Neural cell (in vitro differentiated cells): ENCODE measurements around the gene SF1.

Source experiments
- CTCF ChIP-seq: fragments of 450-650 bp; IDR thresholded peaks from 2 replicates; pipeline ENCODE4 v1.5.1; 2014; ENCODE audit warnings: antibody characterized with exemption, mild to moderate bottlenecking, moderate library complexity; ENCODE audit not compliant: poor library complexity, severe bottlenecking
- EZH2 ChIP-seq: fragments of 200-600, 300-800 bp; shearing (Covaris generic), sonication (generic); IDR thresholded peaks from 2 replicates; pipeline ENCODE4 v1.6.1; 2014; ENCODE audit warnings: antibody characterized with exemption, low read length, borderline replicate concordance, mild to moderate bottlenecking; ENCODE audit not compliant: insufficient read depth, poor library complexity, severe bottlenecking
- REST ChIP-seq: IDR thresholded peaks from 2 replicates; pipeline ENCODE4 v1.6.1; 2012; ENCODE audit warnings: borderline replicate concordance

GRCh38 chr11:64764040-64764611, 14.2 kb downstream of the SF1 start:
- TF ChIP-seq CTCF (no peak), REST (no peak), EZH2 (no peak)
